Stomach (tissue), 19 donors: ENCODE data around the gene GTF2B. TPM values are rescaled to one million over a fixed set of nuclear protein-coding genes. Genes with fewer than 3 reads are reported as not detected.
"Not testable (repeated sequence)": the region's sequence is repeated elsewhere in the genome, so short reads cannot be mapped to it uniquely, and the experiment has no call there.

Source experiments
- DNase-seq, 2 donors: peaks; one replicate each; pipeline versions ENCODE4 v3.0.0 to v3.0.0-alpha.2; 2013 to 2019
- H3K27ac ChIP-seq, 5 donors: fragments of 200-600 bp in 4 of 5; sonication (generic) in 4 of 5; one replicate each; pipeline ENCODE4 v1.5.1; 2013 to 2019; ENCODE audit warnings: mild to moderate bottlenecking in 1 of 5, moderate library complexity in 1 of 5
- H3K27me3 ChIP-seq, 3 donors: fragments of 200-600 bp; sonication (generic); one replicate each; pipeline ENCODE4 v1.5.1; 2017 to 2019; ENCODE audit warnings: mixed run types in 1 of 3
- H3K36me3 ChIP-seq, 4 donors: fragments of 200-600 bp; sonication (generic); 1 replicate in 3 of 4; 2 replicates in 1 of 4; pipeline ENCODE4 v1.5.1; 2016 to 2019
- H3K4me1 ChIP-seq, 4 donors: fragments of 200-600 bp; sonication (generic); one replicate each; pipeline ENCODE4 v1.5.1; 2016 to 2019
- H3K4me3 ChIP-seq, 4 donors: fragments of 200-600 bp; sonication (generic) in 3 of 4; one replicate each; pipeline ENCODE4 v1.5.1; 2016 to 2019; ENCODE audit warnings: mild to moderate bottlenecking in 1 of 4
- H3K9me3 ChIP-seq, 4 donors: fragments of 200-600 bp; sonication (generic); one replicate each; pipeline ENCODE4 v1.5.1; 2016 to 2019
- EP300 ChIP-seq: sonication (generic); formaldehyde crosslinking; IDR thresholded peaks from one replicate; pipeline ENCODE4 v1.6.1; 2017; ENCODE audit warnings: antibody characterized with exemption
- POLR2A ChIP-seq, 4 donors: fragments of 450-650 bp; IDR thresholded peaks; one replicate each; pipeline ENCODE4 v1.6.1; 2016; ENCODE audit warnings: antibody characterized with exemption in 4 of 4, control low read depth in 2 of 4, mild to moderate bottlenecking in 1 of 4, moderate library complexity in 1 of 4
- POLR2AphosphoS5 ChIP-seq, 3 donors: sonication (generic); formaldehyde crosslinking; IDR thresholded peaks; one replicate each; pipeline ENCODE4 v1.6.1; 2016; ENCODE audit warnings: antibody characterized with exemption in 3 of 3
- WGBS, 5 donors: extraction: QIAGEN DNeasy Blood & Tissue Kit in 3 of 5; methylation state at CpG; one replicate each; pipeline versions ENCODE4 v1.1.5 to v1.1.7; 2013 to 2018; 5-methylcytosine and 5-hydroxymethylcytosine counted together
- intact Hi-C: fragments of 100-400 bp; cut with DNase I; formaldehyde crosslinking; loops from one replicate; pipeline ENCODE4 v1.15.1; 2023; ENCODE audit warnings: low total_unique reads
- long read RNA-seq, 10 donors: transcript quantifications; one replicate each; lab custom pipeline, GENCODE V29; 2026
- polyA plus RNA-seq, 3 donors: library from polyadenylated mRNA; stranded (reverse); fragments of 200-250 nt; gene quantifications; one replicate each; pipeline ENCODE4 v1.2.3, GENCODE V29; 2013
- total RNA-seq, 5 donors: library from RNA; depleted of rRNA; stranded (reverse); fragments of >200 nt; gene quantifications; one replicate each; pipeline versions ENCODE4 v1.1.0 to v1.2.3, GENCODE V29; 2014 to 2016
- TF ChIP-seq, protein P1 (sequence below), 7 experiments: fragments of 450-650 bp in 4 of 7; fragments of 200-600 bp in 3 of 7; sonication (generic) in 3 of 7; IDR thresholded peaks; one replicate each; pipeline ENCODE4 v1.5.1; 2016 to 2019; ENCODE audit warnings: antibody characterized with exemption in 7 of 7, control low read depth in 2 of 7, mild to moderate bottlenecking in 1 of 7
- donor health status: healthy with polysubstance abuse.
- donor health status: Bipolar disorder and iron deficiency.
- donor health status: healthy.

Gene GTF2B, protein sequence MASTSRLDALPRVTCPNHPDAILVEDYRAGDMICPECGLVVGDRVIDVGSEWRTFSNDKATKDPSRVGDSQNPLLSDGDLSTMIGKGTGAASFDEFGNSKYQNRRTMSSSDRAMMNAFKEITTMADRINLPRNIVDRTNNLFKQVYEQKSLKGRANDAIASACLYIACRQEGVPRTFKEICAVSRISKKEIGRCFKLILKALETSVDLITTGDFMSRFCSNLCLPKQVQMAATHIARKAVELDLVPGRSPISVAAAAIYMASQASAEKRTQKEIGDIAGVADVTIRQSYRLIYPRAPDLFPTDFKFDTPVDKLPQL
- total RNA-seq, result 10 to 100 TPM; 30.4 to 67.7 (median 33.6) TPM
- polyA plus RNA-seq, result 10 to 100 TPM; 21.8 to 40.9 (median 26.1) TPM
- long read RNA-seq, donor 1, partial matches to known transcripts, result 0 of 3 reads
- long read RNA-seq, donor 1, other reads (novel, unspliced or antisense), result 0 of 3 reads
- long read RNA-seq, donor 2, transcript GTF2B-201 (7 exons, 1,351 nt), result major isoform, 8 of 8 reads
- long read RNA-seq, donor 2, partial matches to known transcripts, result 0 of 8 reads
- long read RNA-seq, donor 2, other reads (novel, unspliced or antisense), result 0 of 8 reads
- long read RNA-seq, donor 3, partial matches to known transcripts, result 0 of 4 reads
- long read RNA-seq, donor 3, other reads (novel, unspliced or antisense), result 0 of 4 reads
- long read RNA-seq, donor 4, transcript GTF2B-201 (7 exons, 1,351 nt), result major isoform, 6 of 6 reads
- long read RNA-seq, donor 4, partial matches to known transcripts, result 0 of 6 reads
- long read RNA-seq, donor 4, other reads (novel, unspliced or antisense), result 0 of 6 reads
- long read RNA-seq, donor 5, transcript GTF2B-201 (7 exons, 1,351 nt), result major isoform, 16 of 16 reads
- long read RNA-seq, donor 5, partial matches to known transcripts, result 0 of 16 reads
- long read RNA-seq, donor 5, other reads (novel, unspliced or antisense), result 0 of 16 reads
- long read RNA-seq, donor 6, result 0 reads
- long read RNA-seq, donor 7, transcript GTF2B-201 (7 exons, 1,351 nt), result major isoform, 16 of 45 reads
- long read RNA-seq, donor 7, partial matches to known transcripts, result 29 of 45 reads
- long read RNA-seq, donor 7, other reads (novel, unspliced or antisense), result 0 of 45 reads
- long read RNA-seq, donor 8, transcript GTF2B-201 (7 exons, 1,351 nt), result major isoform, 12 of 18 reads
- long read RNA-seq, donor 8, partial matches to known transcripts, result 6 of 18 reads
- long read RNA-seq, donor 8, other reads (novel, unspliced or antisense), result 0 of 18 reads
- long read RNA-seq, donor 9, transcript GTF2B-201 (7 exons, 1,351 nt), result major isoform, 20 of 20 reads
- long read RNA-seq, donor 9, partial matches to known transcripts, result 0 of 20 reads
- long read RNA-seq, donor 9, other reads (novel, unspliced or antisense), result 0 of 20 reads
- long read RNA-seq, donor 10, transcript GTF2B-201 (7 exons, 1,351 nt), result major isoform, 8 of 8 reads
- long read RNA-seq, donor 10, partial matches to known transcripts, result 0 of 8 reads
- long read RNA-seq, donor 10, other reads (novel, unspliced or antisense), result 0 of 8 reads

DNA sequence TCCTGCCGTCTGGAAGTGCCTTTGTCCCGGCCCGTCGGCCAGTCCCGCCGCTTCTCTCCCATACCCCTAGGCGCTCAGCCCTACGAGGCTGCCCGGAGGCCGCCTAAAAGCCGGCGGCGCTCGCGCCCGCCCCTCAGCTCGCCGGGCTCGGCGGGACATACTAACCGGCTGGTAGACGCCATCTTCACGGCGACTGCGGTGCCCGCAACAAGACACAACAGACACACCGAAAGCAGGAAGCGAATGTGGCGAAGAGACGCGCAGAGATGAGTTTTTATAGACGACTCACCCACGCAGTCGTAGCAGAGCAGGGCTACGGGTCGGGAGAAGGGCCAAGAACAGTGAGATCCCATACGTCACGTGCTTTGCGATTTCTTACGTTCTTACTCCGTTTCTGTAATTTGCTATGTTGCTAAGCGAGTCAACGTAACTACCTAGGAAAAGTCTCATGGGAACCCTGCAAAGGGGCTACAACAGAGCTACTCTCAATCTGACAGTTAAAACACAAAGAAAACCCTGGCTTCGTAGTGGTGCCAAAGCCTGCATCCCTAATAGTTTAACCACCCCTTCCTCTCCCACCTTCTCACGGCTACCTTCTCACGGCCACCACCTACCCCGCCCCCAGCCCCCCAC lies at the start of gene GTF2B:
Gene GTF2B (minus strand): TSS at position 250 of the 633 bp plus-strand sequence. CDS start 68 bp downstream, at position 182.
- TF ChIP-seq POLR2AphosphoS5 (IDR thresholded peaks at IDR 0.05), result peak; percentile 95 to 100 (median 99)
- TF ChIP-seq POLR2A (IDR thresholded peaks at IDR 0.05), result peak in 2 of 4 donors; percentile 71 to 75
- TF ChIP-seq EP300, result peak; percentile 18
- TF ChIP-seq, protein P1, sequence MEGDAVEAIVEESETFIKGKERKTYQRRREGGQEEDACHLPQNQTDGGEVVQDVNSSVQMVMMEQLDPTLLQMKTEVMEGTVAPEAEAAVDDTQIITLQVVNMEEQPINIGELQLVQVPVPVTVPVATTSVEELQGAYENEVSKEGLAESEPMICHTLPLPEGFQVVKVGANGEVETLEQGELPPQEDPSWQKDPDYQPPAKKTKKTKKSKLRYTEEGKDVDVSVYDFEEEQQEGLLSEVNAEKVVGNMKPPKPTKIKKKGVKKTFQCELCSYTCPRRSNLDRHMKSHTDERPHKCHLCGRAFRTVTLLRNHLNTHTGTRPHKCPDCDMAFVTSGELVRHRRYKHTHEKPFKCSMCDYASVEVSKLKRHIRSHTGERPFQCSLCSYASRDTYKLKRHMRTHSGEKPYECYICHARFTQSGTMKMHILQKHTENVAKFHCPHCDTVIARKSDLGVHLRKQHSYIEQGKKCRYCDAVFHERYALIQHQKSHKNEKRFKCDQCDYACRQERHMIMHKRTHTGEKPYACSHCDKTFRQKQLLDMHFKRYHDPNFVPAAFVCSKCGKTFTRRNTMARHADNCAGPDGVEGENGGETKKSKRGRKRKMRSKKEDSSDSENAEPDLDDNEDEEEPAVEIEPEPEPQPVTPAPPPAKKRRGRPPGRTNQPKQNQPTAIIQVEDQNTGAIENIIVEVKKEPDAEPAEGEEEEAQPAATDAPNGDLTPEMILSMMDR (IDR thresholded peaks at IDR 0.05), result no peak
- DNase-seq, result peak; percentile 91 to 98
- H3K4me1 ChIP-seq, result peaks cover 16 to 42% (median 31%) of the 10 kb centered on the region in 4 donors
- peak within 1 kb of the TSS; percentile 94 to 98 (median 94) for H3K27ac ChIP-seq
- peaks cover 0 to 14% (median 10%) of the 10 kb centered on the region in 4 donors for H3K36me3 ChIP-seq
- H3K9me3 ChIP-seq, result no peaks in the 10 kb centered on the region
- intact Hi-C loops, result no loop called here
- WGBS, 5 donors, result 0 to 1% (median 1%) methylated on average over 20 to 47 of the region's 47 CpGs
- H3K27me3 ChIP-seq, result no peaks in the 10 kb centered on the region
- H3K4me3 ChIP-seq, result peak within 1 kb of the TSS; percentile 81 to 95 (median 90)

DNA sequence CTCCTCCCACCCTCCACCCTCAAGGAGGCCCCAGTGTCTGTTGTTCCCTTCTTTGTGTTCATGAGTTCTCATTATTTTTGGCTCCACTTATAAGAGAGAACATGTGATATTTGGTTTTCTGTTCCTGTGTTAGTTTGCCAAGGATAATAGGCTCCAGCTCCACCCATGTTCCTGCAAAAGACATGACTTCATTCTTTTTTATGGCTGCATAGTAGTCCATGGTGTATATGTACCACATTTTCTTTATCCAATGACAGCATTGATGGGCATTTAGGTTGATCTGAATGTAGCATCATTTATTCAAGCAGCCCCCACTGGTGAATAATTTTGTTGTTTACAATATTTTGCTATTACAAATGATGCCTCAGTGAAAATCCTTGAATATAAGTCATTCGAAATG lies 47.2 kb upstream of the GTF2B start:
- DNase-seq, H3K4me1 ChIP-seq, H3K4me3 ChIP-seq, H3K27ac ChIP-seq, H3K9me3 ChIP-seq, intact Hi-C loops, H3K27me3 ChIP-seq: not testable (repeated sequence)
- WGBS, 5 donors, result 89 to 100% (median 100%) methylated on average over 1 of the region's 1 CpG
- H3K36me3 ChIP-seq, result peaks cover 51 to 92% (median 80%) of the 10 kb centered on the region in 4 donors

DNA sequence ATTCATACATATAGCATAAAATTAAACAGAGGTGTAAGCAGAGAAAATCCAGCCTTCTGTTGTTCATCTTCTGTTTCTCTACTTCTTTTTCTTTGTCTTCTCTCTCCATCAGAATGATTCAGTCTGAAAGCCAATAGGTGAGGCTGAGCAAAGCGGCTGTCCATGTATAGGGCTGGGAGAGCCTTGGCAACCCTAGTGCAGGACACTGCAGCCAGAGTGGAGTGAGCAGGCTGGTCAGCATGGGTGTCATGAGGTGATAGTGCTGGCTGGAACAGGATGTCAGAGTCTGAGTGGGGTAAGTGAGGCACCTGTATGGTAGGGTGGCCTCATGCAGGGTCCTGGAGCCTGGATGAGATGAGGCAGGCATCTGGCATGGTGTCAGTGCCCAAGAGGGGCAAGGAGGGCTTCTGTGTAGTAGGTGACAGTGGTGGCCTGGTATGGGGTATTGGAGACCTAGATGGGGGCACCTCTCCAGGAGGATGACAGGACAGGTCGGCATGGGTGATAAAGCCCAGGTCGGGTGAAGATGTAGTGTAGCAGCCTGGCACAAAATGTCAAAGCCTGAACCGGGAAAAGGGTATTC lies 45.5 kb upstream of the GTF2B start:
- Histone ChIP-seq H3K27me3 (no peaks in the 10 kb centered on the region), H3K4me3 (no peak overlapping the region), H3K36me3 (peaks cover 38 to 94% (median 79%) of the 10 kb centered on the region in 4 donors), H3K9me3 (no peaks in the 10 kb centered on the region), H3K4me1 (no peaks in the 10 kb centered on the region), H3K27ac (no peak overlapping the region)
- intact Hi-C loops, result no loop called here
- TF ChIP-seq, protein P1 (IDR thresholded peaks at IDR 0.05), result no peak
- TF ChIP-seq POLR2AphosphoS5 (IDR thresholded peaks at IDR 0.05) (no peak), POLR2A (IDR thresholded peaks at IDR 0.05) (no peak), EP300 (no peak)
- WGBS, 5 donors, result 77 to 96% (median 82%) methylated on average over 3 to 4 of the region's 4 CpGs
- no peak for DNase-seq

DNA sequence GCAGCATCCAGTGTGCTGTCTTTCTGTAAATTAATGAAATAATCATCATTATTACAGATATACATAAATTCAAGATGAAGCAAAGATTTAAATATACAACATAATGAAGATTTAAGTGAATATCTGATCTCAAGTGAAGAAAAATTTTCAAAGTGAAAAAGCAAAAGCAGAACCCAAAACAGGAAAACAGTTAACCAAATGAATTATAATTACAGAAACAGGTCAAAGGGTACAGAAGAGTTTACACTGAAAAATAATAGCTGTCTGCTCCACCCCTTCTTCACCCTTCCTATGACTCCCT lies 44.8 kb upstream of the GTF2B start:
- Histone ChIP-seq H3K36me3 (peaks cover 35 to 94% (median 78%) of the 10 kb centered on the region in 4 donors), H3K4me3 (no peak overlapping the region), H3K9me3 (no peaks in the 10 kb centered on the region), H3K27me3 (no peaks in the 10 kb centered on the region), H3K4me1 (no peaks in the 10 kb centered on the region), H3K27ac (no peak overlapping the region)
- DNase-seq, result no peak
- intact Hi-C loops, result no loop called here
- TF ChIP-seq, protein P1 (IDR thresholded peaks at IDR 0.05), result no peak
- TF ChIP-seq POLR2A (IDR thresholded peaks at IDR 0.05), result no peak
- TF ChIP-seq EP300, result no peak
- TF ChIP-seq POLR2AphosphoS5 (IDR thresholded peaks at IDR 0.05), result no peak
